Smooth muscle cell (in vitro differentiated cells): ENCODE measurements around the gene ZNF132. TPM values are rescaled to one million over a fixed set of nuclear protein-coding genes. Genes with fewer than 3 reads are reported as not detected.
A peak's percentile ranks its signal among the peaks of the same experiment; 100 is the strongest.
"Not testable (repeated sequence)": the region's sequence is repeated elsewhere in the genome, so short reads cannot be mapped to it uniquely, and the experiment has no call there.

Experiments used
- DNase-seq: peaks from one replicate; lab custom pipeline; 2025; ENCODE audit not compliant: unreplicated experiment; lab: John Stamatoyannopoulos, UW
- H2AFZ ChIP-seq: fragments of 200-600 bp; sonication (generic); 2 replicates; pipeline ENCODE4 v1.6.0; 2016; ENCODE audit warnings: antibody characterized with exemption, low read depth, mild to moderate bottlenecking
- H3F3A ChIP-seq: fragments of 200-600 bp; sonication (generic); 2 replicates; pipeline ENCODE4 v1.6.0; 2017; ENCODE audit warnings: antibody characterized with exemption, low read depth
- H3K27ac ChIP-seq: fragments of 200-600 bp; sonication (generic); 2 replicates; pipeline ENCODE4 v1.5.1; 2016; ENCODE audit warnings: low read depth, mild to moderate bottlenecking
- H3K27me3 ChIP-seq: fragments of 200-600 bp; sonication (generic); 2 replicates; pipeline ENCODE4 v1.6.1; 2016; ENCODE audit warnings: low read depth, mild to moderate bottlenecking
- H3K36me3 ChIP-seq: fragments of 200-600 bp; sonication (generic); 2 replicates; pipeline ENCODE4 v1.5.1; 2016; ENCODE audit warnings: low read depth
- H3K4me1 ChIP-seq: fragments of 200-600 bp; sonication (generic); 2 replicates; pipeline ENCODE4 v1.5.1; 2016; ENCODE audit warnings: low read depth
- H3K4me2 ChIP-seq: fragments of 200-600 bp; sonication (generic); 2 replicates; pipeline ENCODE4 v1.6.0; 2016; ENCODE audit warnings: mild to moderate bottlenecking
- H3K4me3 ChIP-seq: fragments of 200-600 bp; sonication (generic); 2 replicates; pipeline ENCODE4 v1.5.1; 2016; ENCODE audit warnings: mild to moderate bottlenecking
- H3K79me2 ChIP-seq: fragments of 200-600 bp; sonication (generic); 2 replicates; pipeline ENCODE4 v1.6.0; 2016; ENCODE audit warnings: low read depth, mild to moderate bottlenecking
- H3K9ac ChIP-seq: fragments of 200-600 bp; sonication (generic); 2 replicates; pipeline ENCODE4 v1.6.0; 2016; ENCODE audit warnings: low read depth
- H3K9me3 ChIP-seq: fragments of 200-600 bp; sonication (generic); replicated peaks from 2 replicates; pipeline ENCODE4 v1.5.1; 2016; ENCODE audit warnings: low read depth
- H4K20me1 ChIP-seq: fragments of 200-600 bp; sonication (generic); 2 replicates; pipeline ENCODE4 v1.6.0; 2016; ENCODE audit warnings: low read depth
- WGBS: methylation state at CpG from one replicate; pipeline ENCODE4 v1.1.7; 2016; ENCODE audit warnings: low lambda C conversion rate; 5-methylcytosine and 5-hydroxymethylcytosine counted together
- polyA plus RNA-seq: library from polyadenylated mRNA; unstranded; fragments of >200 nt; fragmentation: Nextera tagmentation; extraction: Ambion mirVana; gene quantifications from 2 replicates; pipeline ENCODE4 v1.2.1, GENCODE V29; 2016
- total RNA-seq: library from RNA; depleted of rRNA; stranded (reverse); fragments of >200 nt; gene quantifications from 2 replicates; pipeline ENCODE4 v1.2.3, GENCODE V29; 2014
- TF ChIP-seq, protein P1 (sequence below): fragments of 200-600 bp; sonication (generic); IDR thresholded peaks from 2 replicates; pipeline ENCODE4 v1.5.1; 2017; ENCODE audit warnings: borderline replicate concordance, mild to moderate bottlenecking, antibody characterized with exemption; ENCODE audit not compliant: insufficient read depth, poor library complexity, severe bottlenecking

ZNF132 gene
- total and polyA plus RNA-seq, 2 experiments from 2014 or later, result 0.40 to 2.3 TPM

DNA sequence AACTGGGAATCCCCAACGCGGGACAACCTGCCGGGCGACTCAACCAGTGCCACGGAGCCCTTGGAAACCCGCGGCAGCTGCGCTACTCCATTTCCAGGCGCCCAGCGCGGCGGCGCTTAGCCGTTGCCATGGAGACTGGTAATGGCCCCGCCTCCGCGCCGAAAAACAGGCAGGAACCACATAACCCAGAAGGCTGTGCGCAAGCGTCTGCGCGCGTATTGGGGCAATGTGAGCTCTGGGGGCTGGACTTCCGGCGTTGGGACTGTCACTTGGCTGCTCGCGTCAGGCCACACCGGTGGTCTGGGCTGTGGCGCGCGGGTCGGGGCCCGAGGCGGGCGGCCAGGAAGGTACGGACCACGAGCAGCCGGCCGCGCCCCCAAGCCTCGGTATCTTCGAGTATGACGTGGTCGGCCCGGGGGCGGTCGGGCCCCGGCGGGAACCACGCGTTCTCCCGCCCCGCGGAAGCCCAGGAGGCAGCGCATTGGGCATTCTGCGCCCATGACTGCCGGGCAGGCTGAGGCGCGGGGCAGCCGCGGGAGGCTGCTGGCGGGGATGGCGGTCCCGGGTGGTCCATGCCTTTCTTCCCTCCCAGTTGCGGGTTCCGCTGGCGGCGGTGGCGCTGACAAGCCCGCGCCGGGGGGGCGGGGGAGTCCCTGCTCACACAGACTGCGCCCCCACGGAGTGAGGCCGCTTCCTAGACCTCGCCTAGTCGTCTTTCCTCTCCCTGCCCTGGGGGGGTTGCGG, 11.6 kb upstream of the ZNF132 start, which contains the start of gene ZNF324B:
Gene ZNF324B (plus strand): TSS at position 265 of the 744 bp plus-strand sequence. CDS start 2,080 bp downstream, outside the sequence.
- WGBS, result 1% methylated on average over 51 of the region's 79 CpGs
- H3K27ac ChIP-seq, result peak within 1 kb of the TSS; percentile 20

DNA sequence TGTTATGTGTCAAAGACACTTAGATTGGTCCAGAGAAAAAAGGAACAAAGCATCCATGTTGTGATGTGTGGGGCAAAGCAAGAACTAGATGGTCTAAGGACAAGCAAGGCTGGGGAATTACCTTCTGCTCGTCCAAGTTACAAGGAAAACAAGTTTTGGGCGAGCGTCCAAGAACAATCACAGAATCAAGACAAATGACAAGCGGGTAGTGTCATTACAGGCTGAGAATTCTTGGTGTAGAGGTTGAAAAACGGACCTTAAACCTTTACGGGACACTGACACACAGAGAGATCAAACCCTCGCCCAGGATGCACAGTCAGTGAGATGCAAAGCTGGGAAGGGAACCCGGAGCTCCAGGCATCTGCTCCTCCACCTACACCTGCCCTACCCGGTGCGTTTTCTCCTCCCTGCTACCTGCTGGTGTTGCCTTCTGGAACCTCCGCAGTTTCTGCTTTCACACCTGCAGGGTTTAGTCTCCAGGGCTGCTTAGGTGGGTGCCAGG, 11.0 kb upstream of the ZNF132 start:
- 26% methylated on average over 11 of the region's 11 CpGs for WGBS
- no peaks in the 10 kb centered on the region for H4K20me1 ChIP-seq
- no peaks in the 10 kb centered on the region for H3K9me3 ChIP-seq
- peak overlapping the region; percentile 65 for H3K9ac ChIP-seq
- H3K4me3 ChIP-seq, result peak overlapping the region; percentile 66
- no peaks in the 10 kb centered on the region for H3F3A ChIP-seq
- H3K27me3 ChIP-seq, result no peaks in the 10 kb centered on the region
- H3K79me2 ChIP-seq, result no peaks in the 10 kb centered on the region
- TF ChIP-seq, protein P1, sequence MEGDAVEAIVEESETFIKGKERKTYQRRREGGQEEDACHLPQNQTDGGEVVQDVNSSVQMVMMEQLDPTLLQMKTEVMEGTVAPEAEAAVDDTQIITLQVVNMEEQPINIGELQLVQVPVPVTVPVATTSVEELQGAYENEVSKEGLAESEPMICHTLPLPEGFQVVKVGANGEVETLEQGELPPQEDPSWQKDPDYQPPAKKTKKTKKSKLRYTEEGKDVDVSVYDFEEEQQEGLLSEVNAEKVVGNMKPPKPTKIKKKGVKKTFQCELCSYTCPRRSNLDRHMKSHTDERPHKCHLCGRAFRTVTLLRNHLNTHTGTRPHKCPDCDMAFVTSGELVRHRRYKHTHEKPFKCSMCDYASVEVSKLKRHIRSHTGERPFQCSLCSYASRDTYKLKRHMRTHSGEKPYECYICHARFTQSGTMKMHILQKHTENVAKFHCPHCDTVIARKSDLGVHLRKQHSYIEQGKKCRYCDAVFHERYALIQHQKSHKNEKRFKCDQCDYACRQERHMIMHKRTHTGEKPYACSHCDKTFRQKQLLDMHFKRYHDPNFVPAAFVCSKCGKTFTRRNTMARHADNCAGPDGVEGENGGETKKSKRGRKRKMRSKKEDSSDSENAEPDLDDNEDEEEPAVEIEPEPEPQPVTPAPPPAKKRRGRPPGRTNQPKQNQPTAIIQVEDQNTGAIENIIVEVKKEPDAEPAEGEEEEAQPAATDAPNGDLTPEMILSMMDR, result no peak
- H3K4me2 ChIP-seq, result peak overlapping the region; percentile 96
- H3K4me1 ChIP-seq, result peaks cover 4% of the 10 kb centered on the region
- H3K27ac ChIP-seq, result no peak overlapping the region
- peak overlapping the region; percentile 93 for H2AFZ ChIP-seq
- H3K36me3 ChIP-seq, result no peaks in the 10 kb centered on the region
- no peak for DNase-seq

More for the DNA sequence above, 11.6 kb upstream of the ZNF132 start, which contains the start of gene ZNF324B:
- Histone ChIP-seq H3K27me3 (no peaks in the 10 kb centered on the region), H3F3A (no peaks in the 10 kb centered on the region), H4K20me1 (no peaks in the 10 kb centered on the region), H3K4me3 (peak within 1 kb of the TSS; percentile 66), H3K9me3 (no peaks in the 10 kb centered on the region), H3K4me2 (peak within 1 kb of the TSS; percentile 96), H3K4me1 (peaks cover 4% of the 10 kb centered on the region), H3K36me3 (no peaks in the 10 kb centered on the region), H2AFZ (peak within 1 kb of the TSS; percentile 93), H3K79me2 (no peaks in the 10 kb centered on the region), H3K9ac (peak within 1 kb of the TSS; percentile 65)
- TF ChIP-seq, protein P1, result no peak
- DNase-seq, result peak; percentile 86

GRCh38 chr19:58449980-58450379, 10.0 kb upstream of the ZNF132 start:
- H4K20me1 ChIP-seq, H3K27ac ChIP-seq, H3K9me3 ChIP-seq, H3K4me3 ChIP-seq, H2AFZ ChIP-seq, H3K4me2 ChIP-seq, H3K27me3 ChIP-seq, H3F3A ChIP-seq, H3K4me1 ChIP-seq, H3K79me2 ChIP-seq, DNase-seq, H3K9ac ChIP-seq, H3K36me3 ChIP-seq: not testable (repeated sequence)
- 68% methylated on average over 5 of the region's 5 CpGs for WGBS

- H2AFZ ChIP-seq, H3K4me3 ChIP-seq, DNase-seq, H3K9ac ChIP-seq, H3K36me3 ChIP-seq, H3K9me3 ChIP-seq, H3K4me1 ChIP-seq, H4K20me1 ChIP-seq, H3K27me3 ChIP-seq, H3F3A ChIP-seq, H3K27ac ChIP-seq, H3K4me2 ChIP-seq, H3K79me2 ChIP-seq: not testable (repeated sequence)
- WGBS, result 87% methylated on average over 3 of the region's 3 CpGs
Measured at GRCh38 chr19:58448860-58449259, 8.9 kb upstream of the ZNF132 start.

DNA sequence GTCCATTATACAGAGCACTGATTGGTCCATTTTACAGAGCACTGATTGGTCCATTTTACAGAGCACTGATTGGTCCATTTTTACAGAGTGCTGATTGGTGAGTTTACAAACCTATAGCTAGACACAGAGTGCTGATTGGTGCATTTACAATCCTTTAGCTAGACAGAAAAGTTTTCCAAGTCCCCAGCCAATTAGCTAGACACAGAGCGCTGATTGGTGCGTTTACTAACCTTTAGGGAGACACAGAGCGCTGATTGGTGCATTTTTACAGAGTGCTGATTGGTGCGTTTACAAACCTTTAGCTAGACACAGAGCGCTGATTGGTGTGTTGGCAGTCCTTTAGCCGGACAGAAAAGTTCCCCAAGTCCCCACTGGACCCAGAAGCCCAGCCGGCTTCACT, 3.0 kb upstream of the ZNF132 start:
- not testable (repeated sequence) for H3K27me3 ChIP-seq, H3K9ac ChIP-seq, H3F3A ChIP-seq, DNase-seq, H3K79me2 ChIP-seq, H3K4me3 ChIP-seq, H3K27ac ChIP-seq, H2AFZ ChIP-seq, H3K4me2 ChIP-seq, H3K4me1 ChIP-seq, H3K36me3 ChIP-seq, H4K20me1 ChIP-seq, H3K9me3 ChIP-seq
- WGBS, result 90% methylated on average over 7 of the region's 7 CpGs
